ENCODE data around the gene KLF2.
"Not testable (repeated sequence)": the region's sequence is repeated elsewhere in the genome, so short reads cannot be mapped to it uniquely, and the experiment has no call there.

Gene KLF2

DNA sequence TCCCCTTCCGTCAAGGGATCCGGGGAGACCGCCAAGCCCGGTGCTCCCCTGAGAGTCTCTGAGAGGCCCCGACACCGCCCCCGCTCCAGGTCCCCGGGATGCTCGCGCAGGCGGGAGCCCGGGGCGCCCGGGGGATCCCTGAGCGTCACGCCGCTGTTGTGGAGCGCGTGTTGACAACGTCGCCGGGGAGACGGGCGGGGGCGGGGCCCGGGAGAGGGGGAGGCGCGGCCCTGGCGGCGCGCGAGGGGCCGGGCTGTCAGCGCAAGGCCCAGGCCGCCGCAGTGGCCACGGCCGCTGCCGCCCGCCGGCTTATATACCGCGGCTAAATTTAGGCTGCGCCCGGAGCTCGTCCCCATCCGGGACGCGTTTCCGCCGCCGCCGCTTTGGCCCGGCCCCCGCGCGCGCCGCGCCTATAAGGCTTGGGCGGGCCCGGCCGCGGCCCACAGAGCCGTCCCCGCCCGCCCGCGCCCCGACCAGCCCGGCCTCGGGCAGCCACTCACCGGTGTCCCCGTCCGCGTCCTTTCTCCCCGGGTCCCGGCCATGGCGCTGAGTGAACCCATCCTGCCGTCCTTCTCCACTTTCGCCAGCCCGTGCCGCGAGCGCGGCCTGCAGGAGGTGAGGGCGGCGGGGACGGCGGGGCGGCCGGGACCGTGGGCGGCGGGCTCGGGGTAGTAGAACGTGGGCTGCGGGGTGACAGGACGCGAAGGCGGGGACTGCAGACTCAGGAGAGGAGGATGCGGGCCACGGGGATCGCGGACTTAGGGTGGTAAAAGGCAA lies at the start of gene KLF2:
TSS of gene KLF2 (plus strand) at position 443 of the 777 bp plus-strand sequence. CDS start at position 541, 98 bp downstream.
- peak; percentile 72 for DNase-seq (ENCODE audit: low spot score)

DNA sequence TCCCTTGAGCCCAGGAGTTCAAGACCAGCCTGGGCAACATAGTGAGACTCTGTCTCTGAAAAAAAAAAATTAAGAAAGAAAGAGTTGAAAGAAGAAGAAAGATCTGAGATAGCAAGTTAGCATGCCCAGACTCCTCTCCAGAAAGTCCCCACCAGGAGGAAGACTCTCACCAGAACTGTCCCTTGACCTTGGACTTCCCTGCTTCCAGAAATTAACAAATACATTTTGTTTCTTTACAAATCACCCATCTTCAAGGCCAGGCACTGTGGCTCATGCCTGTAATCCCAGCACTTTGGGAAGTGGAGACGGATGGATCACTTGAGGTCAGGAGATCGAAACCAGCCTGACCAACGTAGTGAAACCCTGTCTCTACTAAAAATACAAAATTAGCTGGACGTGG lies 44.3 kb upstream of the KLF2 start:
- no peak for DNase-seq (ENCODE audit: low spot score)

DNA sequence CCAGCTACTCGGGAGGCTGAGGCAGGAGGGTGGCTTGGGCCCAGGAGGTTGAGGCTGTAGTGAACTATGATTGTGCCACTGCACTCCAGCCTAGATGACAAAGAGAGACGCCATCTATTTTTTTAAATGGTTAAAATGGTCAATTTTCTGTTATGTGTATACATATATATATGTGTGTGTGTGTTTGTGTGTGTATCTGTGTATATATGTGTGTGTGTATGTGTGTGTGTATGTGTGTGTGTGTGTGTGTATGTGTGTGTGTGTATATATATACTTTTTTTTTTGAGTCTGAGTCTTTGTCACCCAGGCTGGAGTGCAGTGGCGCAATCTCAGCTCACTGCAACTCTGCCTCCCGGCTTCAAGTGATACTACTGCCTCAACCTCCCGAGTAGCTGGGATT lies 42.9 kb upstream of the KLF2 start:
- no peak for DNase-seq (ENCODE audit: low spot score)

DNA sequence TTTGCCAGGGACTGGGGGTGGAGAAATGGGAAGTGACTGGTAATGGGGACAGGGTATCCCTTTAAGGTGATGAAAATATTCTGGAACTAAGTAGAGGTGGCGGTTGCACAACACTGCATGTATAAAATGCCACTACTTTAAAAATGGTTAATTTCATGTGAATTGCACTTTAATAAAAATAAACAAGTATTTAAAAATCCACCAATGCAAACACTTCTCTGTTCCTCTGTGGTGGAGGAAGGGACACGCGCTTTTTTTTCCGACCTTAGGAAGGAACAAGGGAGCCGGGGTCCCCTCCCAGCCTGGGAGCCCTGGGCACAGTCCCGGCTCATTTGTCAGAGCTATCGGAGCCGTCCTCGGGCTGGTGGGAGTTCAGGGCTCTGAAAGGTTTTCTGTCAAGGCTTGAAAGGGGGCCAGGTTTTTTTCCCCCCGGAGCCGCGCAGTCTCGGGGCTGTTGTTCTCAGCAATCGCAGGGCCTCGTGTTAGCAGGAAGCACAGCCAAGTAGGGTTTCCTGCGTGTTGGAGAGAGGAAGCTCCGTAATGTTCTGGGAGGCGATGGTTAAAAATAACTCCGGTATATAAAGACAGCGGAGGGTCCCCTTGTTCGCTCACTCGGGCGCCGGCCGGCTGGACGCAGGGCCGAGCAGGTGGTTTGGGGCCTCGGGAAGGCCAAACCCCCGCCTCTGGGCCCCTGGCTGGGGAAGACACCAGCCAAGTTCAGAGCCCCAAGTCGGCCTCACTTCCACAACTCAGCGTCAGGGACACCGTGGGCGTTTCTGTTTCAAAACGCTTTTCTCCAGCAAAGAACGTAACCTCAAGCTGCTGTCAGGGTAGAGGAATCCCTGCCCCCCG lies 41.2 kb upstream of the KLF2 start:
- no peak for DNase-seq (ENCODE audit: low spot score)

DNA sequence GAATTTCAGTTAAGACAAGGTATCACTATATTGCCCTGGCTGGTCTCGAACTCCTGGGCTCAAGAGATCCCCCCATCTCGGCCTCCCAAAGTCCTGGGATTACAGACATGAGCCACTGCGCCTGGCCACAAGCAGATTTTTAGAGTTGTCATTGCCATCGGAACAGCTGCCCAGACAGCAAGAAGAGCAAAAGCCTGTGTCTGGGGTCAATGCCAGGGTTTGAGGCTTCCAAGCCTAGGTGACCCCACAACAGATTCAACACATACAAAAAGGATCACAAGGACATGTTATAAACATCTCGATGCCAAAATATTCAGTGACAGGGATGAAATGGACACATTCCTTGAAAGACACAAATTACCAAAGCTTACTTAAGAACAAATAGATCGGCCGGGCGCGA lies 40.1 kb upstream of the KLF2 start:
- no peak for DNase-seq (ENCODE audit: low spot score)

DNA sequence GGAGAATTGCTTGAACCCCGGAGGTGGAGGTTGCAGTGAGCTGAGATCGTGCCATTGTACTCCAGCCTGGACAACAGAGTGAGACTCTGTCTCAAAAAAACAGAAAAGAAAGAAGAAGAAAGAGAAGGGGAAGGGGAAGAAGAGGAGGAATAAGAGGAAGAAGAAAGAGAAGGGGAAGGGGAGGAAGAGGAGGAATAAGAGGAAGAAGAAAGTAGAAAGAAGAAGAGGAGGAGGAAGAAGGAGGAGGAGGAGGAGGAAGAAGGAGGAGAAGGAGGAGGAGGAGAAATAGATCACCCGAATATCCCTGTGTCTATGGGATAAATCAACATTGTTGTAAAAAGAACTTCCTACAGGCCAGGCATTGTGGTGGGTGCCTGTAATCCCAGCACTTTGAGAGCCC lies 39.5 kb upstream of the KLF2 start:
- DNase-seq (ENCODE audit: low spot score) = not testable (repeated sequence)

DNA sequence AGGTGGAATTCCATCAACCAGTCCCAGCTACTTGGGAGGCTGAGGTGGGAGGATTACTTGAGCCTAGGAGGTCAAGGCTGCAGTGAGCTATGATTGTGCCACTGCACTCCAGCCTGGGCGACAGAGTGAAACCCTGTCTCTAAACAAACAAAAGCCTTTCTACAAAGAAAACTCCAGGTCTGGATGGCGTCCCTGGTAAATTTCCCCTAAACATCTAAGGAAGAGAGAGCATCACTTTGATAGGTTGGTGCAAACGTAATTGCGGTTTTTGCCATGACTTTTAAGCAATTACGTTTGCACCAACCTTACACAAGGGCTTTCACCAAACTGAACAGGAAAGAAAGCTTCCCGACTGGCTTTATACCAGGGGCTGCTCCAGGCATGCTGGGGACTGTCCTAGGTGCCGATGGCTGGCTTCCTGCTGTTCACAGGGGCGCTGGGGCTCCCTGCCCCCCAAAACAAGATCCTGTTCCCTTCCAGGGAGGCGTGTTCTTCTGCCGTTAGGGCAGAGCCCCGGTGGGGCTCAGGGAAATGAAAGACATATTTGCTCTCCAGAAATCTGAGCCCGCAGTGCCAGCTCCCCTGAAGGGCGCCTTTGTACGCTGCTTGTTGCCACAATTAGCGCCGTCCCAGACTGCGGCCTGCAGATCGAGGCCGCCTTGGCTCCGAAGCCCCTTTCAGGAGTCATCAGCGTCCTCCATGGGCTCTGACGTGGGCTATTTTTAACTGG lies 38.7 kb upstream of the KLF2 start:
- no peak for DNase-seq (ENCODE audit: low spot score)

DNA sequence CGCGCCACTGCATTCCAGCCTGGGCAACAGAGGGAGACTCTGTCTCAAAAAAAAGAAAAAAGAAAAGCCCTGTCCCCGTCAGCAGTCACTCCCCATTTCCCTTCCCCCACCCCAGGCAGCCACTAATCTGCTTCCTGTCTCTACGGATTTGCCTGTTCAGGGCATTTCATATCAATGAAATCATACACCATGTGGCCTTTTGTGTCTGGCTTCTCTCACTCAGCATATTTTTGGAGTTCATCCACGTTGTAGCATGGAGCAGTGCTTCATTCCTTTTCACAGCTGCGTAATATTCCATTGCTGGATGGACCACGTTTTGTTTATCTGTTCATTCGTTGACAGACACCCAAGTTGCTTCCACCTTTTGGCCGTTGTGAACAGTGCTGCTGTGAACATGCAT lies 36.1 kb upstream of the KLF2 start:
- DNase-seq (ENCODE audit: low spot score) = no peak

DNA sequence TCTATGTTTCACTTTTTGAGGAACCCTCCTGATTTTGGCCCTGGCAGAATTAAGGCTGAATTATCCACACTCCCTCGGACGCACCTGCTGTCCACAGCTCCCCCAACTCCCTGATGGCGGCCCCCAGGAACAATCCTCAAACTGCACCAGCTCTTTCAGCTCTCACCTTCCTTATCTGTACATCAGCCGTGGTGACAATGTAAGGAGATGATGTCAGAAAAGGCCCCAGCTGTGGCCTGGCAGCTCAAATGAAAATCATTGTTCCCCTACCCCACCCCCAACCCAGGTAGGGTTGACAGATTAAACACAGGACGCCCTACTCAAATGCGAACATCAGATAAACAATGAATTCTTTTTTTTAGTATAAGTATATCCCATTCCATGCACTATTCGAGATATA lies 35.0 kb upstream of the KLF2 start:
- DNase-seq (ENCODE audit: low spot score) = no peak

DNA sequence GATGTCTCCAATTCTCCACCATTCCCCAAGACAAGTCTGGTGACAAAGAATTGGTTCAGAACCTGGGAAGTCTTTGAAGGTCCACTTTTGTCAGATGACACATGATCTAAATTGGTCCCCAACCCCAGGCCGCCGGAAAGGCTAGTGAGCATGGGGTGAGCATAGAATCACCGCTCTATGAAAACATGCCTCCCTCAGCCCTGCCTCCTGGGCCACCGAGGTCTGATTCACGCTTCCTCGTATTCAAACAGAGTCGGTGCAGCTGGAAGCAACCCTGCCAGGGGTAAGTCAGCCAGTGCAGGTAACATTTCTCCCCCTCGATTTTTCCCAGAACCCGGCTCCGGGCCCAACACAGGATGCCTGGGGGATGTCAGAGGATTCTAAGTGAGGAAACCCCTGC lies 33.9 kb upstream of the KLF2 start:
- DNase-seq (ENCODE audit: low spot score) = no peak

DNA sequence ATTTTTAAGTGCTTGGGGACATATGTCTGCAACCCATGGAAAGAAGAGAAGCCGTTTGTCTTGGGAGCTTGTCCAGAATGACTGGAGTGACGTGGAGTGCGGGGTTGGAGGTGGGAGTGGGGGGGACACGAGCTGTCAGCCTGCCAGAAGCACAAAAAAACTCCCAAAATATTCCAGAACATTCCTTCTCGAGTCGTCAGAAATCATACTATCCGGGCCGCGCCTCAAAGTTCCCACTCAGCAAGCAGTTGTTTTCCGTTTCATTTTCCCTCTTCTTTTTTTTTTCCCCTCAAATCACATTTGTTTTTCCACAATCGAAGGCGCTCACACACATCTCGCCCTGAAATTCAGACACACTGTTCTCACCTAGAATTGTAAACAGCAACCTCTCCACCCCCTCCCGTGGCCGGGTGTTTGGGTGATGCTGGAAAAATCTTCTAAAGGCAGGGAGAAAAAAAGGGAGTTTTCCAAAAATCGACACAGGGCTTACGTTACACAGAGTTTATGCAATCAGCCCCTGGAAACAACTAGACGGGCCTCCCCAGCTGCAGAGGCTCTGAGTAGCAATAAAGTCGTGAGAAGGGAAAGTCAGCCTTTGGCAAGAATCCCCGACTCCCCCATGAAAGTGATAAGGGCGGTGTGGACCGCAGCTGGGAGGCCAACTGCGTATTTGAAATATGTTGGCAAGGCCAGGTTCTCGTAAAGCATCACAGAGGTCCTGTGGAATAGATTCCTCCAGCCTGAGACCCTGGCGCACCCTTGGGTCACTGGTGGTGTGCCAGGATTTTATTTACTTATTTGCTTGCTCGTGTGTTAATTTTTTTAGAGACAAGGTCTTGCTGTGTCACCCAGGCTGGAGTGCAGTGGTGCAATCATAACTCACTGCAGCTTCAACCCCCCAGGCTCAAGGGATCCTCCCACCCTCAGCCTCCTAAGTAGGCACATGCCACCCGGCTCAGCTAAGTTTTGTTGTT lies 31.2 kb upstream of the KLF2 start:
- no peak for DNase-seq (ENCODE audit: low spot score)

DNA sequence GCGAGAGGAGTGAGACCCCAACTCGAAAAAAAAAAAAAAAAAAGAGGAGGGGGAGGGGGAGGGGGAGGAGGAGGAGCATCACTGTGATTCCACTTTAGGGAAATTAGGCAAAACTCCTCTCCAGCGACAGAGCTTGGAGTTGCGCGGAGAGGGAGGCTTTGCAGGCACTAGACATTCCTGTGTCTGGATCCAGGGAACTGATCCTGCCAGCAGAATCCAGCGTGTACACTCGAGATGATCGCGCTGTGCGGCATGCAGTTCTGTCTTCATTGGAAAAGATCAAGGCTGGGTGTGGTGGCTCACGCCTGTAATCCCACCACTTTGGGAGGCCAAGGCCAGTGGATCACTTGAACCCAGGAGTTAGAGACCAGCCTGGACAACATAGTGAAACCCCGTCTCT lies 29.6 kb upstream of the KLF2 start:
- DNase-seq (ENCODE audit: low spot score) = no peak

DNA sequence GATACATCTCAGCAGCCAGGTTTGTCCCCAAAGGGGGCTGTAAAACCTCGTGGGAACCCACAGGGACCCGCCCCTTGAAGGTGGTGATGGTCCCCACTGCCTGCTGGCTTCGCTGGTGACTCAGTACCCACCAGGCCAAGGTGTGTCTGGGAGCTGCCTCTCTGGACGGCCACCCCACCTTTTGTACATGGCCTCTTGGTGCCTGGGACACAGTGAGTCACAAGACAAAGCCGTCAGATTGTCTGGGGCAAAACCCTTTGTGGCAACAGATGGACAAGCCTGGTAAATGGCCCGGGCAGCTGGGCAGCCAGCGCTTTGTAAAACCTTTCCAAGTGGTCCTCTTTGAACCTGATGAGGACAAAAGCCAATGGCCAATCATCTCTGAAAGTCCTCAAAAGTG lies 27.9 kb upstream of the KLF2 start:
- no peak for DNase-seq (ENCODE audit: low spot score)

DNA sequence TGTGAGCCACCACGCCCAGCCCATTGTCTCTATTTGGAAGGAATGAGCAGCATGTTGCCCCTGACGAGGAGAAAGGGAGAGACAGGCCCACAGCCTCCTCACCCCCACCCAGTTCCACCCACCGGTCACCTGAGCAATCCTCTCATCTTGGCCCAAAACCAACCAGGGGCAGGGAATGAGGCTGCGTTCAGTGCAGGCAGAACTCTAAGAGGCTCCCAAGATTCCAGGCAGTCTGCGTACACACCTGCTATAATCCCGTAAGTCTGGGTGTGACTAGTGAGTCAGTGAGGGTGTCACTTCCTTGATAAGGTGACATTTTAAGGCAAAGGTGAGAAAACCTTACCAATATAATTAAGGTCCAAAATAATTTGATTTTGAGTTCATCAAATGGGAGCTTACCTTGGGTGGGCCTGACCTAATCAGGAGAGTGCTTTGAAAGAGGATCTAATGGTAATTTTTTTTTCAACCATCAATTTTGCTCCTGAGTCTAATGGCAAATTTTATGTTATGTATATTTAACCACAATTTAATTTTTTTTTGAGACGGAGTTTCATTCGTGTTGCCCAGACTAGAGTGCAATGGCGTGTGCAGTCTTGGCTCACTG lies 26.9 kb upstream of the KLF2 start:
- no peak for DNase-seq (ENCODE audit: low spot score)

DNA sequence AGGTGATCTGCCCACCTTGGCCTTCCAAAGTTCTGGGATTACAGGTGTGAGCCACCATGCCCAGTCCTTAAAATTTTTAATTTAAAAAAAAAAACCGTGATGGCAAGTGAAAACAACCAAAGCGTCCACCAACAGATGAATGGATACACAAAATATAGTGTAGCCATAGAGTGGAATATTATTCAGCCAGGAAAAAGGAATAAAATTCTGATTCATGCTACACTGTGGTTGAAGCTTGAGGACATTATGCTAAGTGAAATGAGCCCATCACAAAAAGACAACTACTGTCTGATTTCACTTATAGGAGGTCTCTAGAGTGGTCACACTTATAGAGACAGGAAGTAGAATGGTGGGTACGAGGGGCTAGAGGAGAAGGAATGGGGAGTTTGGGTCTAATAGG lies 26.3 kb upstream of the KLF2 start:
- DNase-seq (ENCODE audit: low spot score) = no peak

DNA sequence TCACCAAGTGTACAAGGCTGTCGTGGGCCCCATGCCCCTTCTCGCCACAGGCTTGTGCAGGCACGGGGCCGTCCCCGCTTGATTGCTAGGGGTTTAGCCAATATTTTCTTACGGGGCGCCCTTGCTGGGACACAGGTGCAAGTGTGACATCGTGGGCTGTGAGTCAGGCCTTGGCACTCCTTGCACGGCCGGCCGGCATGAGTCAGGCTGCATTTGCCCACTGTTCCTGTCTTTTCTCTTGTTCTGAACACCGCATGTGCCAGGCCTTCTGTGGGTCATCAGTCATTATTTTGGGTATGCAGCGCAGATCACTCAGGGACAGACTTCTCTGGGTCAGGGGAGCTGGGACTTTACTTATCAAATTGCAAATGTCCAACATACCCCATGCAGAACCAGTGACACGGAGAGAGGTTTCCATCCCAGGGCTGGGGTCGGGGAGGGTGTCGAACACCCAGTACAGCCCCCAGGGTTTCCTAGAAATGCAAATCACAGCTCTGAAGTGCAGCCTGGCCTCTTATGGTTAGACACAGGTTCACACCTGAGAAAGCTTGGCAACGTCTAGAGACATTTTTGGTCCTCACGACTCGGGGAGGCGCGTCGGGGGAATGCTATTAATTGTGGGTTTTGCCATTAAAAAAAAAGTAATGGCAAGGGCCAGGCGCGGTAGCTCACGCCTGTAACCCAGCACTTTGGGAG lies 22.5 kb upstream of the KLF2 start:
- DNase-seq (ENCODE audit: low spot score) = peak; percentile 57

DNA sequence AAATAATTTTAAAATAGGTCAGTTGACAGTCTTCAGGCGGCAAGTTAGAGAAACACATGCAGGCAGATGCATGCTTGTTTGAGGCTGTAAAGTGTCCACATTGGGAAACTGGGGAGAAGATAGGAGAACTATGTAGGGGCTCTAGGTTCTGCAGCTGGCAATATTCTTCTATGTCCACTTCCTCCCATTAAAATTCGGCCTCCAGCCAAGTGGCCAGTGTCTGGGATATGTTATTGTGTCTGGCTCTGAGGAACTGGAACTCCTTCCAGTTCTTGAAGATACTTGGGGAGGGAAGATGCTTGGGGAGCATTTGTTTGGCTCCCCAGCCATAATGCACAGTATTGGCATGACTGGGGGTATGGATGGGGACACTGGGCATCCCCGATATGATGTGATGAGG lies 20.9 kb upstream of the KLF2 start:
- DNase-seq (ENCODE audit: low spot score) = no peak

DNA sequence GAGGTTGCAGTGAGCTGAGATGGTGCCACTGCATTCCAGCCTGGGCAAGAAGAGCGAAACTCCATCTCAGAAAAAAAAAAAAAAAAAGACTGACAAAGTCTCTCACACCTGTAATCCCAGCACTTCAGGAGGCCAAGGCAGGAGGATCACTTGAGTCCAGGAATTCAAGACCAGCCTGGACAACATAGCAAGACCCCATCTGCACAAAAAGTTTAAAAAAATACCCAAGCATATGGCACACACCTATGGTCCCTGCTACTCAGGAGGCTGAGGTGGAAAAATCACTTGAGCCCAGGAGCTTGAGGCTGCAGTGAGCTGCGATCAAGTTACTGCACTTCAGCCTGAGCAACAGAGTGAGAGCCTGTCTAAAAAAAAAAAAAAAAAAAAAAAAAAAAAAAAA lies 20.1 kb upstream of the KLF2 start:
- DNase-seq (ENCODE audit: low spot score) = not testable (repeated sequence)

DNA sequence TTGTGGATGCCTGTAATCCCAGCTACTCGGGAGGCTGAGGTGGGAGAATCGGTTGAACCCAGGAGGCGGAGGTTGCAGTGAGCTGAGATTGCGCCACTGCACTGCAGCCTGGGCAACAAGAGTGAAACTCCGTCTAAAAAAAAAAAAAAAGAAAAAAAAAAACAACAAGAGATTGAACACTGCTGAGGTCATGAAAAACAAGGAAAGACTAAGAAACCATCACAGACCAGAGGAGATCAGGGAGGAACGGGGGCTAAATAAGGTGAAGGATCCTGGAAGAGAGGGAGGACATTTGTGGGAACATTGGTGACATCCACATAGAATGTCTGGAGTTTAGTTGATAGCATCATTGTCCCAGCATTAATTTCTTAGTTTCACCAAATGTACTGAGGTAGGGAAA lies 19.6 kb upstream of the KLF2 start:
- not testable (repeated sequence) for DNase-seq (ENCODE audit: low spot score)

DNA sequence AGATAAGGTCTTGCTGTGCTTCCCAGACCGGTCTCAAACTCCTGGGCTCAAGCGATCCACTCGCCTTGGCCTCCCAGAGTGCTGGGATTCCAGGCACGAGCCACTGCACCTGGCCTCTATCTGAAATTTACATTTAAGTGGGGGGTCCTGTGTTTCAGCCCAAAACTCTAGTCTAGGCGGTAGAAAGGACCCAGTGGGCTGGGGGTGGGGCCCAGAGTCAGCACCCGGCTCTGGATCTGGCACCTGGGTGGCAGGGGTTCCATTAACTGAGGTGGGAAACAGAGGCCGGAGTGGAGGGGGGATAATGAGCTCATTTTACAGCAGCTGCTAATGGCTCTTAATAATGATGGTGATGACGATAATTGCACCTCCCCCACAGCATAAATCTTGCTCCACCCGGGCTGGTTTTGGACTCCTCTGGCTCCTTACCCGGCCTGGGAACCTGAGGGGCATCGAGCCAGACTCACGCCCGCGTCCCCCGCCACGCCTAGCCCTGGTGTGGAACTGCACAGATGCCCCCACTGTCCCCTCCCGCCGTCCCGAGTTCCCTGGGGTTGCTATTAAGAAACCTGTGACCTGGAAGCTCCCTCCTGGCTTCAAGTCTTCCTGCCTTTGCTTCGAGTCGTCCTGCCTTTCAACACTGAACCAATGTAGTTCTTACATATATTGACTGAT lies 17.8 kb upstream of the KLF2 start:
- DNase-seq (ENCODE audit: low spot score) = no peak
